SK-N-SH (cell line): Measurements from ENCODE around the gene SMARCA4. TPM values are rescaled to one million over a fixed set of nuclear protein-coding genes. Genes with fewer than 3 reads are reported as not detected.

Source experiments
- CTCF ChIA-PET: fragments of 300-600, 350-600 bp; formaldehyde crosslinking; extraction: SDS; loops from one replicate; lab custom pipeline; 2021; lab: Yijun Ruan, JAX
- POLR2A ChIA-PET: fragments of 350-600 bp; sonication (Branson Sonifier 250); formaldehyde crosslinking; extraction: SDS; loops from one replicate; lab custom pipeline; 2020; ENCODE audit warnings: antibody characterized with exemption, inconsistent platforms; lab: Yijun Ruan, JAX
- DNase-seq: peaks from one replicate; pipeline ENCODE4 v3.0.0; 2012
- H2AFZ ChIP-seq: fragments of 200-600 bp; sonication (generic); 2 replicates; pipeline ENCODE4 v1.8.1; 2016; ENCODE audit warnings: antibody characterized with exemption, mild to moderate bottlenecking, low read depth
- H3F3A ChIP-seq: fragments of 200-600 bp; sonication (generic); replicated peaks from 2 replicates; pipeline ENCODE3; 2016; ENCODE audit warnings: antibody characterized with exemption, mild to moderate bottlenecking; ENCODE audit not compliant: insufficient read depth
- H3K27ac ChIP-seq, 2 experiments: fragments of 200-500 bp in 1 of 2; fragments of 200-600 bp in 1 of 2; sonication (Bioruptor generic) in 1 of 2; sonication (generic), shearing (Covaris generic) in 1 of 2; 2 replicates each; pipeline versions ENCODE4 v1.5.1 to v1.6.1; 2014 to 2016; ENCODE audit warnings: low read depth in 2 of 2, inconsistent platforms in 1 of 2, low read length in 1 of 2, mild to moderate bottlenecking in 1 of 2, mixed read lengths in 1 of 2
- H3K27me3 ChIP-seq: fragments of 200-600 bp; sonication (generic), shearing (Covaris generic); 2 replicates; pipeline ENCODE4 v1.6.1; 2016; ENCODE audit warnings: mixed run types; ENCODE audit not compliant: insufficient read depth
- H3K36me3 ChIP-seq, 2 experiments: fragments of 200-500 bp in 1 of 2; fragments of 200-600 bp in 1 of 2; sonication (Bioruptor generic) in 1 of 2; sonication (generic) in 1 of 2; replicated peaks in 1 of 2; 2 replicates each; pipeline versions ENCODE3 to v1.5.1; 2014 to 2016; ENCODE audit warnings: low read length in 1 of 2, mild to moderate bottlenecking in 1 of 2; ENCODE audit not compliant: insufficient read depth in 2 of 2, control insufficient read depth in 1 of 2
- H3K4me1 ChIP-seq, 2 experiments: fragments of 200-500 bp in 1 of 2; fragments of 200-600 bp in 1 of 2; sonication (Bioruptor generic) in 1 of 2; sonication (generic), shearing (Covaris generic) in 1 of 2; 2 replicates each; pipeline versions ENCODE4 v1.5.1 to v1.6.1; 2014 to 2016; ENCODE audit warnings: low read depth in 1 of 2, low read length in 1 of 2, mixed run types in 1 of 2; ENCODE audit not compliant: insufficient read depth in 2 of 2, control insufficient read depth in 1 of 2
- H3K4me2 ChIP-seq: fragments of 200-600 bp; sonication (generic), shearing (Covaris generic); 2 replicates; pipeline ENCODE4 v1.6.1; 2017; ENCODE audit warnings: mixed run types
- H3K4me3 ChIP-seq, 2 experiments: fragments of 200-500 bp in 1 of 2; fragments of 200-600 bp in 1 of 2; sonication (Bioruptor generic) in 1 of 2; sonication (generic), shearing (Covaris generic) in 1 of 2; 2 replicates each; pipeline versions ENCODE4 v1.5.1 to v1.8.1; 2014 to 2016; ENCODE audit warnings: low read depth in 2 of 2, inconsistent platforms in 1 of 2, low read length in 1 of 2, mild to moderate bottlenecking in 1 of 2, mixed read lengths in 1 of 2, moderate library complexity in 1 of 2
- H3K79me2 ChIP-seq: fragments of 200-600 bp; sonication (generic); 2 replicates; pipeline ENCODE4 v1.8.1; 2017; ENCODE audit warnings: mild to moderate bottlenecking; ENCODE audit not compliant: insufficient read depth
- H3K9ac ChIP-seq: fragments of 200-600 bp; sonication (generic); 2 replicates; pipeline ENCODE4 v1.6.1; 2017; ENCODE audit warnings: mixed run types
- H3K9me2 ChIP-seq: fragments of 200-600 bp; sonication (generic); 2 replicates; pipeline ENCODE4 v1.6.1; 2017; ENCODE audit warnings: mixed run types
- H3K9me3 ChIP-seq: fragments of 200-600 bp; sonication (generic); 2 replicates; pipeline ENCODE4 v1.6.1; 2017; ENCODE audit warnings: mixed run types, mild to moderate bottlenecking, moderate library complexity
- H4K20me1 ChIP-seq: fragments of 200-600 bp; sonication (generic); 2 replicates; pipeline ENCODE4 v1.6.1; 2017; ENCODE audit warnings: mild to moderate bottlenecking, mixed run types; ENCODE audit not compliant: insufficient read depth
- ELF1 ChIP-seq: IDR thresholded peaks from 2 replicates; pipeline ENCODE4 v1.4.0; 2012
- EP300 ChIP-seq, 2 experiments: IDR thresholded peaks; 2 replicates each; pipeline versions ENCODE4 v1.4.0 to v1.6.1; 2012; ENCODE audit warnings: borderline replicate concordance in 1 of 2, low read depth in 1 of 2, low read length in 1 of 2
- EZH2phosphoT487 ChIP-seq: fragments of 200-600 bp; sonication (generic); IDR thresholded peaks from 2 replicates; pipeline ENCODE4 v1.6.1; 2017; ENCODE audit warnings: low read depth, mixed run types, mild to moderate bottlenecking, antibody characterized with exemption, moderate library complexity, borderline replicate concordance
- FOXJ3 ChIP-seq: sonication (generic); formaldehyde crosslinking; IDR thresholded peaks from 2 replicates; pipeline ENCODE4 v1.5.1; 2020; ENCODE audit warnings: mild to moderate bottlenecking, missing genetic modification reagents
- FOXM1 ChIP-seq: IDR thresholded peaks from 2 replicates; pipeline ENCODE4 v1.4.0; 2012; ENCODE audit warnings: low read depth, mild to moderate bottlenecking
- IRF3 ChIP-seq: fragments of 150-350 bp; IDR thresholded peaks from 2 replicates; pipeline ENCODE4 v1.6.1; 2016; ENCODE audit warnings: mild to moderate bottlenecking, low read depth, low read length
- JUND ChIP-seq: IDR thresholded peaks from 2 replicates; pipeline ENCODE4 v1.4.0; 2012
- MEF2A ChIP-seq: IDR thresholded peaks from 2 replicates; pipeline ENCODE4 v1.4.0; 2012; ENCODE audit warnings: low read depth, borderline replicate concordance
- MXI1 ChIP-seq: IDR thresholded peaks from 2 replicates; pipeline ENCODE4 v1.6.1; 2012; ENCODE audit warnings: mild to moderate bottlenecking, low read depth, low read length, improper control_type of control experiment
- NFIC ChIP-seq: IDR thresholded peaks from 2 replicates; pipeline ENCODE4 v1.4.0; 2012; ENCODE audit warnings: borderline replicate concordance
- NRF1 ChIP-seq: IDR thresholded peaks from 2 replicates; pipeline ENCODE4 v1.6.1; 2012; ENCODE audit warnings: low read depth, mild to moderate bottlenecking, low read length
- PBX3 ChIP-seq: IDR thresholded peaks from 2 replicates; pipeline ENCODE4; 2012
- RXRA ChIP-seq: IDR thresholded peaks from 2 replicates; pipeline ENCODE4 v1.4.0; 2012; ENCODE audit warnings: low read depth, mild to moderate bottlenecking, borderline replicate concordance
- SIN3A ChIP-seq: IDR thresholded peaks from 2 replicates; pipeline ENCODE4 v1.6.1; 2012; ENCODE audit warnings: low read depth, mild to moderate bottlenecking, low read length, moderate library complexity, borderline replicate concordance
- SMC3 ChIP-seq: IDR thresholded peaks from 2 replicates; pipeline ENCODE4 v1.6.1; 2012; ENCODE audit warnings: low read depth, low read length, improper control_type of control experiment
- TAF1 ChIP-seq: IDR thresholded peaks from 2 replicates; pipeline ENCODE4 v1.6.1; 2012; ENCODE audit warnings: low read depth, mild to moderate bottlenecking, low read length, moderate library complexity, borderline replicate concordance
- WGBS: methylation state at CpG from one replicate; pipeline ENCODE4 v1.1.6; 2017; ENCODE audit warnings: low lambda C conversion rate; 5-methylcytosine and 5-hydroxymethylcytosine counted together
- polyA plus RNA-seq, 3 experiments: library from polyadenylated mRNA; depleted of rRNA; stranded (reverse); fragments of >200 nt; gene quantifications; 2 replicates each; pipeline ENCODE4 v1.2.3, GENCODE V29; 2012
- TF ChIP-seq, protein P1 (sequence below): IDR thresholded peaks from 2 replicates; pipeline ENCODE4 v1.4.0; 2012; ENCODE audit warnings: low read depth, borderline replicate concordance
- TF ChIP-seq, protein P2 (sequence below): IDR thresholded peaks from 2 replicates; pipeline ENCODE4 v1.6.1; 2012; ENCODE audit warnings: mild to moderate bottlenecking, low read depth, low read length, moderate library complexity

The SMARCA4 gene
- polyA plus RNA-seq, 1 of the 3 experiments (the other 2 are of a cell fraction), result 90.7 TPM

DNA sequence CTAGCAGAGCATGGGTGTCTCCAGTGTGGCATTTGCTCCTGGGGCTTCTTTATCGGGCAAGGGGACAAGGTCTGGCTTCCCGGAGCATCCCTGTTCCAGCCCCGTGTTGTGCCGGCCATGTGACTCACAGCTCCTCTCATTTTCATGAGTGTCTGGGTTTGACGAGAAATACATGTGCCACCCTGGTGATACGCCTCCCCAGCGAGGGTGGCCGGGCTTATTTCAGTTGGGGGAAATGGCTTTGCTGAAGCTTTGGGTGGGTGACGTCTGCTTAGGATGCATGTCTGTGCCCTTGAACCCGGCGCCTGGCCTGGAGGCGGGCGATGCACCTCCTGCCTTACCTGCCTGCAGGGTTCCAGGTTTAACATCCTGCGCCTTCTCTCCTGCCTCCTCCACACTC is 66.6 kb downstream of the SMARCA4 start:
- H3F3A ChIP-seq, result no peaks in the 10 kb centered on the region
- H3K27me3 ChIP-seq, result no peaks in the 10 kb centered on the region
- POLR2A ChIA-PET, result no interaction called here
- H3K9me3 ChIP-seq, result no peaks in the 10 kb centered on the region
- H4K20me1 ChIP-seq, result no peaks in the 10 kb centered on the region
- H3K4me1 ChIP-seq, result no peaks in the 10 kb centered on the region; a peak in 1 of 4 replicates
- no peak overlapping the region for H2AFZ ChIP-seq
- CTCF ChIA-PET, result interaction anchor here (1.5 to 3.4 kb wide), 4 partner anchors 9 to 99 kb away, joined by 4 to 21 read pairs (median 8); no protein-coding TSS in a partner anchor
- no peak overlapping the region for H3K4me3 ChIP-seq
- no peak overlapping the region for H3K9ac ChIP-seq
- no peak for DNase-seq
- no peaks in the 10 kb centered on the region for H3K9me2 ChIP-seq
- no peak for TF ChIP-seq ELF1
- no peak for TF ChIP-seq PBX3
- TF ChIP-seq SMC3, result no peak
- no peak for TF ChIP-seq SIN3A
- TF ChIP-seq NFIC, result no peak
- TF ChIP-seq NRF1, result no peak
- TF ChIP-seq EZH2phosphoT487, result no peak
- no peak for TF ChIP-seq IRF3
- no peak for TF ChIP-seq RXRA
- no CpG with 5 or more reads among the region's 14 CpGs for WGBS
- peaks cover 17 to 83% of the 10 kb centered on the region in 2 experiments for H3K36me3 ChIP-seq
- no peak overlapping the region for H3K4me2 ChIP-seq
- no peak overlapping the region; a peak in 1 of 4 replicates for H3K27ac ChIP-seq
- no peaks in the 10 kb centered on the region for H3K79me2 ChIP-seq

- Histone ChIP-seq H3K9ac (no peak overlapping the region), H3K27ac (no peak overlapping the region)
- TF ChIP-seq EP300 (IDR thresholded peaks at IDR 0.05; ENCODE audit: borderline replicate concordance in 1 of 2, low read depth in 1 of 2, low read length in 1 of 2) (no peak), FOXM1 (no peak), IRF3 (no peak), PBX3 (no peak), NFIC (no peak), MEF2A (no peak), FOXJ3 (CRISPR knock-in tag) (no peak), RXRA (no peak), JUND (no peak), MXI1 (no peak), TAF1 (no peak)
- TF ChIP-seq, protein P1, sequence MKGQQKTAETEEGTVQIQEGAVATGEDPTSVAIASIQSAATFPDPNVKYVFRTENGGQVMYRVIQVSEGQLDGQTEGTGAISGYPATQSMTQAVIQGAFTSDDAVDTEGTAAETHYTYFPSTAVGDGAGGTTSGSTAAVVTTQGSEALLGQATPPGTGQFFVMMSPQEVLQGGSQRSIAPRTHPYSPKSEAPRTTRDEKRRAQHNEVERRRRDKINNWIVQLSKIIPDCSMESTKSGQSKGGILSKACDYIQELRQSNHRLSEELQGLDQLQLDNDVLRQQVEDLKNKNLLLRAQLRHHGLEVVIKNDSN, result no peak
- TF ChIP-seq, protein P2, sequence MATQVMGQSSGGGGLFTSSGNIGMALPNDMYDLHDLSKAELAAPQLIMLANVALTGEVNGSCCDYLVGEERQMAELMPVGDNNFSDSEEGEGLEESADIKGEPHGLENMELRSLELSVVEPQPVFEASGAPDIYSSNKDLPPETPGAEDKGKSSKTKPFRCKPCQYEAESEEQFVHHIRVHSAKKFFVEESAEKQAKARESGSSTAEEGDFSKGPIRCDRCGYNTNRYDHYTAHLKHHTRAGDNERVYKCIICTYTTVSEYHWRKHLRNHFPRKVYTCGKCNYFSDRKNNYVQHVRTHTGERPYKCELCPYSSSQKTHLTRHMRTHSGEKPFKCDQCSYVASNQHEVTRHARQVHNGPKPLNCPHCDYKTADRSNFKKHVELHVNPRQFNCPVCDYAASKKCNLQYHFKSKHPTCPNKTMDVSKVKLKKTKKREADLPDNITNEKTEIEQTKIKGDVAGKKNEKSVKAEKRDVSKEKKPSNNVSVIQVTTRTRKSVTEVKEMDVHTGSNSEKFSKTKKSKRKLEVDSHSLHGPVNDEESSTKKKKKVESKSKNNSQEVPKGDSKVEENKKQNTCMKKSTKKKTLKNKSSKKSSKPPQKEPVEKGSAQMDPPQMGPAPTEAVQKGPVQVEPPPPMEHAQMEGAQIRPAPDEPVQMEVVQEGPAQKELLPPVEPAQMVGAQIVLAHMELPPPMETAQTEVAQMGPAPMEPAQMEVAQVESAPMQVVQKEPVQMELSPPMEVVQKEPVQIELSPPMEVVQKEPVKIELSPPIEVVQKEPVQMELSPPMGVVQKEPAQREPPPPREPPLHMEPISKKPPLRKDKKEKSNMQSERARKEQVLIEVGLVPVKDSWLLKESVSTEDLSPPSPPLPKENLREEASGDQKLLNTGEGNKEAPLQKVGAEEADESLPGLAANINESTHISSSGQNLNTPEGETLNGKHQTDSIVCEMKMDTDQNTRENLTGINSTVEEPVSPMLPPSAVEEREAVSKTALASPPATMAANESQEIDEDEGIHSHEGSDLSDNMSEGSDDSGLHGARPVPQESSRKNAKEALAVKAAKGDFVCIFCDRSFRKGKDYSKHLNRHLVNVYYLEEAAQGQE, result no peak
- TF ChIP-seq, all 33 proteins: peak for 0
- no peak overlapping the region for H2AFZ ChIP-seq
- H3F3A ChIP-seq, result no peaks in the 10 kb centered on the region
- CTCF ChIA-PET, result interaction anchor here (0.5 to 3.4 kb wide), 6 partner anchors 8 to 98 kb away, joined by 3 to 21 read pairs (median 6); no protein-coding TSS in a partner anchor
- H3K9me2 ChIP-seq, result no peaks in the 10 kb centered on the region
- no peaks in the 10 kb centered on the region for H3K27me3 ChIP-seq
- H3K9me3 ChIP-seq, result no peaks in the 10 kb centered on the region
- WGBS, result 97% methylated on average over 4 of the region's 4 CpGs
- POLR2A ChIA-PET, result no interaction called here
- H3K4me3 ChIP-seq, result no peak overlapping the region
- H3K4me1 ChIP-seq, result no peaks in the 10 kb centered on the region; a peak in 1 of 4 replicates
- no peak for DNase-seq
- H3K36me3 ChIP-seq, result peaks cover 17 to 79% of the 10 kb centered on the region in 2 experiments
- H3K4me2 ChIP-seq, result no peak overlapping the region
- no peaks in the 10 kb centered on the region for H3K79me2 ChIP-seq
- no peaks in the 10 kb centered on the region for H4K20me1 ChIP-seq
Observed at GRCh38 chr19:11028146-11028545, 67.3 kb downstream of the SMARCA4 start.
